ENCODE data around the gene TMEFF2. TPM values are rescaled to one million over a fixed set of nuclear protein-coding genes. Genes with fewer than 3 reads are reported as not detected.

The TMEFF2 gene
- total RNA-seq, 2 donors from 2014 or later: 0.24 to 0.37 TPM

DNA sequence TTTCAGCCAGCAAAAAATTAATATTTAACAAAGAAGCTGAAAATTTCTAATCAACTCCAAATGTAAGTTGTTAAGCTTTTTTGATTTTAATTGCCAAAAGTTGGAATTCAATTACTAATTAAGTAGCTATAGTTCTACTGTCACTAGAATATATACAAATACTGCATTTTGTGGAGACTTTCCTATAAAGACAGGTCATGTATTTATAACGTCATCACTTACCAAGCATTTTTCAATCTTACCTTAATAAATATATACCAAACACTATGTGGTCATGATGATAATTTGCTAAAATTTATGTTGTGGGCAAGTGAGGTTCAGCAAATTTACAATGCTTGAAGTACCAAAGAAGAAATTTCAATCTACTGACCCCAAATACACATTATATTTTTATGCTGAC lies 24.2 kb upstream of the TMEFF2 start:
- no peaks in the 10 kb centered on the region for H3K27me3 ChIP-seq
- no peak for DNase-seq
- no peaks in the 10 kb centered on the region for H3K36me3 ChIP-seq
- H3K9me3 ChIP-seq: no peaks in the 10 kb centered on the region
- TF ChIP-seq, protein P1, sequence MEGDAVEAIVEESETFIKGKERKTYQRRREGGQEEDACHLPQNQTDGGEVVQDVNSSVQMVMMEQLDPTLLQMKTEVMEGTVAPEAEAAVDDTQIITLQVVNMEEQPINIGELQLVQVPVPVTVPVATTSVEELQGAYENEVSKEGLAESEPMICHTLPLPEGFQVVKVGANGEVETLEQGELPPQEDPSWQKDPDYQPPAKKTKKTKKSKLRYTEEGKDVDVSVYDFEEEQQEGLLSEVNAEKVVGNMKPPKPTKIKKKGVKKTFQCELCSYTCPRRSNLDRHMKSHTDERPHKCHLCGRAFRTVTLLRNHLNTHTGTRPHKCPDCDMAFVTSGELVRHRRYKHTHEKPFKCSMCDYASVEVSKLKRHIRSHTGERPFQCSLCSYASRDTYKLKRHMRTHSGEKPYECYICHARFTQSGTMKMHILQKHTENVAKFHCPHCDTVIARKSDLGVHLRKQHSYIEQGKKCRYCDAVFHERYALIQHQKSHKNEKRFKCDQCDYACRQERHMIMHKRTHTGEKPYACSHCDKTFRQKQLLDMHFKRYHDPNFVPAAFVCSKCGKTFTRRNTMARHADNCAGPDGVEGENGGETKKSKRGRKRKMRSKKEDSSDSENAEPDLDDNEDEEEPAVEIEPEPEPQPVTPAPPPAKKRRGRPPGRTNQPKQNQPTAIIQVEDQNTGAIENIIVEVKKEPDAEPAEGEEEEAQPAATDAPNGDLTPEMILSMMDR (IDR thresholded peaks at IDR 0.05): no peak
- no peak overlapping the region for H3K27ac ChIP-seq
- H3K9ac ChIP-seq (ENCODE audit: low read depth in 2 of 2, low read length in 2 of 2): no peak overlapping the region
- intact Hi-C loops (cut with DNase I): no loop called here
- H3K4me1 ChIP-seq: no peaks in the 10 kb centered on the region
- H3K4me3 ChIP-seq: no peak overlapping the region

DNA sequence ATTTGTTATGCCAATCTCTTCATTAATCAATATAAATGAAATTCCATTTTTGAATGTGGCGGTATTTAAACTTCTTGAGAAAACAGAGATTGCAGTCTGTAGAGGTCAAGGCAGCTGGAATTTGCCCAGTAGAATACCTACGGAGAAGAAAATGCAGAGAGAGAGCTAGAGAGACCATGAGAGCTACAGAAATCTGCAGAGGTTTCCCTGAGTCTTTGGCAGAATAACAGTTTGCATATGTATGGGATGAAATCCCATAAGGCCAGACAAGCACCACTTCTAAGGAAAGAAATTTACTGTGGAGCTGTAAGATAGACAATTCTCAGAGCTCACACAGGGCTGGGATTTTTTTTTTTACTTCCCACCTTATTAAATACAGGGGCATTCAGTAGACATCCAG lies 23.6 kb upstream of the TMEFF2 start:
- intact Hi-C loops (cut with DNase I): no loop called here
- TF ChIP-seq, protein P1 (IDR thresholded peaks at IDR 0.05): no peak
- H3K4me3 ChIP-seq: no peak overlapping the region

DNA sequence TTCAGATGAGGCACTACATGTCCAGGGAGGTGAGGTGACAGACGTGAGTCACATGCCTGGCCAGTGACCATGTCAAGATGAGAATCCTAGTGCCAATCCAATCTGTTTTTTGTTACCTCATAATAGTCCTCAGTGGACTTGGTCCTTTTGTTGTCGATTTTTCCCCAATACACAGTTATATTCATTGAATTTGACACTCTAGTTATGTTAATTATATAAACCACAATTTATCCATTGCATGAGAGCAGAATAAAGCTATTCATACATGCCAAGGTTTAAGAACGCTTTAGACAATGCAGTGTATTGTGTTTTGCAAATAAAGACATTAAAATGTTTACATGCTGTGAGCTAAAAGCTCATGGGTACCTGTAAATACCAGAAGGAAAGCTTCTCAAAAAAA lies 21.6 kb upstream of the TMEFF2 start:
- Histone ChIP-seq H3K4me1 (no peaks in the 10 kb centered on the region), H3K4me3 (no peak overlapping the region), H3K9me3 (no peaks in the 10 kb centered on the region), H3K27ac (no peak overlapping the region), H3K36me3 (no peaks in the 10 kb centered on the region), H3K27me3 (no peaks in the 10 kb centered on the region), H3K9ac (ENCODE audit: low read depth in 2 of 2, low read length in 2 of 2) (no peak overlapping the region)
- DNase-seq: no peak
- intact Hi-C loops (cut with DNase I): no loop called here
- TF ChIP-seq, protein P1 (IDR thresholded peaks at IDR 0.05): no peak

More for the DNA sequence above, 23.6 kb upstream of the TMEFF2 start:
- no peak overlapping the region for H3K9ac ChIP-seq (ENCODE audit: low read depth in 2 of 2, low read length in 2 of 2)
- H3K27ac ChIP-seq: no peak overlapping the region
- H3K36me3 ChIP-seq: no peaks in the 10 kb centered on the region
- no peak for DNase-seq
- no peaks in the 10 kb centered on the region for H3K27me3 ChIP-seq
- H3K4me1 ChIP-seq: no peaks in the 10 kb centered on the region
- H3K9me3 ChIP-seq: no peaks in the 10 kb centered on the region

- Histone ChIP-seq H3K4me3 (no peak overlapping the region), H3K9me3 (no peaks in the 10 kb centered on the region), H3K27me3 (no peaks in the 10 kb centered on the region), H3K27ac (no peak overlapping the region), H3K4me1 (no peaks in the 10 kb centered on the region), H3K9ac (ENCODE audit: low read depth in 2 of 2, low read length in 2 of 2) (no peak overlapping the region), H3K36me3 (no peaks in the 10 kb centered on the region)
- TF ChIP-seq, protein P1 (IDR thresholded peaks at IDR 0.05): no peak
- intact Hi-C loops (cut with DNase I): no loop called here
- DNase-seq: no peak
Measured at GRCh38 chr2:192215096-192215877, 20.6 kb upstream of the TMEFF2 start.

GRCh38 chr2:192208848-192209247 lies 14.1 kb upstream of the TMEFF2 start:
- no peaks in the 10 kb centered on the region for H3K27me3 ChIP-seq
- TF ChIP-seq, protein P1 (IDR thresholded peaks at IDR 0.05): no peak
- intact Hi-C loops (cut with DNase I): no loop called here
- H3K27ac ChIP-seq: no peak overlapping the region
- H3K9me3 ChIP-seq: no peaks in the 10 kb centered on the region
- no peak overlapping the region for H3K4me3 ChIP-seq
- no peak for DNase-seq
- no peak overlapping the region for H3K9ac ChIP-seq (ENCODE audit: low read depth in 2 of 2, low read length in 2 of 2)
- no peaks in the 10 kb centered on the region for H3K4me1 ChIP-seq
- H3K36me3 ChIP-seq: no peaks in the 10 kb centered on the region

Measured in colonic mucosa (tissue), 4 donors.